NCI-H1694 (cell line): Measurements from ENCODE around the gene VEZT.
"Not testable (repeated sequence)": the region's sequence is repeated elsewhere in the genome, so short reads cannot be mapped to it uniquely, and the experiment has no call there.

ENCODE experiments used
- DNase-seq: peaks from one replicate; lab custom pipeline; 2025; lab: John Stamatoyannopoulos, UW

VEZT gene

DNA sequence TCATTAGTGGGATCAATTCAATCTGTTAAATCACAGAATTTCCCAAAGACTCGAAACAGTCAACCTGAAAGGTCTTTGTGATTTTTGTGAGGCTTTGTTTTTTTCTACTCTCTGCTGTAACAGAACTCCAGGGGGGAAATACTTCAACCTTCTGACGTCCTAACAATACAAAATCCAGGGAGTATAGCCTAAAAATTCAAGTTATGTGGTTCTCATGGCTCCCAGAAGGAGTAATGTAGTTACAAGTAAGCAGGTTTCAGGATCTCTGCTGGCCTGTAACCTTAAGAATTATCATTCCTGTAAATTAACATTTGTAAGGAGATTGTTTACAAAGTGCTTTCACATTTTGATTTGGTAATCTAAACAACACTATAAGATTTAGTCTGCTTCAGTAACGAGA lies 39.9 kb downstream of the VEZT start:
- no peak for DNase-seq

DNA sequence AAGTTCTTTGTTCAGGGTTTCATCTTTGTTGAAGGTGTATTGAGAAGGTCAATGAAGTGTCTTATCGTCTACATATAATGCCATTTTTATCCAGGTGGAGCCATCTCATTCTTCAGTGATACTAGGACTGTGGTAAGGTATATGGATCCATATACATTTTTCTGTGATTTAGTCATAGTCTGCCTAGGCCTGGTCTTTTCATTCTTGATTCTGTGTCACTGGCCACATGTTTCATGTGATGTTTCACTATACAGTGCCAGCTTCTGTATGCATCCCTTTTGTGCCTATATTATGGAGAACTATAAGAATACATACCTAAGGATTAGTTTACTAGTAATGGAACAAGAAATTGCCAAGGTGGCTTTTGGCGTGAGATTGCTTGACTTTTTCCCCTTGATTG lies 40.5 kb downstream of the VEZT start:
- no peak for DNase-seq

DNA sequence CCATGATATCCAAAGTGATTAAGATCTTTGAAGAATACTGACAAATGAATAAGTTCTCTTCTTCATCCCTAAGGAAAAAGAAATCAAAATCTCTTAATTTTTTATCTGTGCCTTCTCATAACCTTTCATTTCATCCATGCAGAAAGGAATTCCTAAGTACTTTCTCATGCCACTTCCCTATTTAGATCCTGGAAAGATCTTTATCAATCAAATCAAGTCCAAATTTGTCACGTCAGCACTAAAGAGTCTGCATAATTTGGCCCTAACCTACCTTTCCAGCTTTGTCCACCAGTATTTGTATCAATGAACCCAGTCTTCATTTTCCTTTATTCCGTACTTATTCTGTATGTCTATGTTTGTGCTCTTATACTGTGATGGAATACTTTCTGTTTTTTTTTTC lies 41.2 kb downstream of the VEZT start:
- no peak for DNase-seq

DNA sequence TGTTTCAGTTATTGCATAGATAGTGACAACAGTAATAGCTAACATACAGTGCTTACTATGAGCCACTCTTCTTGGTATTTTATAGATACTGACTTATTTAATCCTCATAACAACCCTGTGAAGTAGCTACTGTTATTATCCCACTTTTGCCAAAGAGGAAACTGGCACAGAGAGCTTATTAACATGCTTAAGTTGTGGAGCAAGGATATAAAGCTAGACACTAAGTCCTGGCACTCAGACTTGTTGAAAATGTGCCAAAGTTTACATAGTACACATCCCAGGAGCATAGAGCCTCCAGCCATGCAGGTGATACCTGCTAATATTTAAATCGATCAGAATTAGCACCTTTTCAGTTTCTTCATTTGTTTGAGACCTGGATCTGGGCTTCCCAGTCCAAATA lies 41.8 kb downstream of the VEZT start:
- no peak for DNase-seq

DNA sequence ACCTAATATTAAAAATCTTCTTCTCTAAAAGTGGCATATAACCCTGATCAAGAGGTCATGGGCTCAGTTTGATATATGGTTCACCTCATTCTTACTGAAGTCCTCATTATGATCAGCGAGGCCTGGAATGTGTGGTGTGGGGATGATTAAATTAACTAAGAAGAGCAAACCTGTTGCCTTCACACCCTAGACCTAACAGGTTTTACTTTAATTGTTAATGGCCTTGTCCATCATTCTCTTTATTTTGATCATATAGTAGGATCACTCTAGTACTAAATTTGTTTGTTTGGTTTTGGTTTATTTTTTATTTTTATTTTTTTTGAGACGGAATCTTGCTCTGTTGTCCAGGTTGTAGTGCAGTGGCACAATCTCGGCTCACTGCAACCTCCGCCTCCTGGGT lies 43.5 kb downstream of the VEZT start:
- DNase-seq: no peak

DNA sequence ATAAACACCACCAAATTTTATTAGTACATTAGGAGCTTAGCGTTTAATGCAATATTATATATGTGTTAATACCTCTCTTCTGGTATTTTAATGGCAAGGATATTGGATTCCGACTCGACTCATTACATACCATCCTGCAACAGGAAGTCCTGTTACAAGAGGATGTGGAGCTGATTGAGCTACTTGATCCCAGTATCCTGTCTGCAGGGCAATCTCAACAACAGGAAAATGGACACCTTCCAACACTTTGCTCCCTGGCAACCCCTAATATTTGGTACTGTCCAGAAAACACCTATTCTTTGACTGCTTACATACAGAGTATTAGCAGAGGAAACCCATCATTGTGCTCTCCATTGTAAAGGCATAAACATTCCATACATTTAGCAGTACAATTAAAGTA lies 45.2 kb downstream of the VEZT start:
- no peak for DNase-seq

DNA sequence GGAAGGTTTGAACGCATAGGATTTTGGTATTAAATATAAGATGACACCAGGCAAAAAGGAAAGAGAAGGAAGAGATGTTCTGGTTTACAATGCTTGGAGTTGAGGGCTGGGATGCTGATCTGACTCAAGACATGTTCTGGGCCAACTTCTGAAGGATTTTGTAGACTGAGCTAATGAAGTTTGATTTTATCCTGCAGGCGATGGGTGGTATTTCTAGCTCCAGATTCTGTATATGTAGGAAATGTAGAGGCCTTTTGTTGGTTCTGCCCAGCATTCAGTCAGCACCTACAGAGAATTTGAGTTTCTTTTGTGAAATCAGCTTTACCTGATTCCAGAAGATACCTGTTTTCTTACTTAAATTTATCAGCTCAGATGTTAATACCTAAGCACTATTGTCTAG lies 48.2 kb downstream of the VEZT start:
- DNase-seq: no peak

DNA sequence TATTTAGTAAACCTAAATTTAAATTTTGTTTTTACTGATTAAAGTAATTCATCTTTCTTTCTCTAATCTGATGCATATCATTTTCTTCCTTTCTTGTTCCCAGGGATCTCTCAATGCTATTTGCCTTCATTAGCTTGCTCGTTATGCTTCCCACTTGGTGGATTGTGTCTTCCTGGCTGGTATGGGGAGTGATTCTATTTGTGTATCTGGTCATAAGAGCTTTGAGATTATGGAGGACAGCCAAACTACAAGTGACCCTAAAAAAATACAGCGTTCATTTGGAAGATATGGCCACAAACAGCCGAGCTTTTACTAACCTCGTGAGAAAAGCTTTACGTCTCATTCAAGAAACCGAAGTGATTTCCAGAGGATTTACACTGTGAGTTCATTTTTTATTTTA lies 48.6 kb downstream of the VEZT start:
- DNase-seq: no peak

DNA sequence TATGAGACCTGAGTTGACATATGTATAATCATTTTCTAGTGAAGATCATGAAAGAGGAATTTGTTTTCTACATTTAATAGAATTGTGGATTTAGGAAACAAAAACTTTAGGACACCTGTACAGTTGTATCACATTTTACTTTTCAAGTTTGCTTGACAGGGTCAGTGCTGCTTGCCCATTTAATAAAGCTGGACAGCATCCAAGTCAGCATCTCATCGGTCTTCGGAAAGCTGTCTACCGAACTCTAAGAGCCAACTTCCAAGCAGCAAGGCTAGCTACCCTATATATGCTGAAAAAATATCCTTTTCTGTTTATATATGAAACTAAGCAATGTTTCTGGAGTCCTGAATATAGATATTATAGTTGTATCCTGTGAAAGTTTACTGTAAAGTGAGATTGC lies 52.3 kb downstream of the VEZT start:
- DNase-seq: no peak

DNA sequence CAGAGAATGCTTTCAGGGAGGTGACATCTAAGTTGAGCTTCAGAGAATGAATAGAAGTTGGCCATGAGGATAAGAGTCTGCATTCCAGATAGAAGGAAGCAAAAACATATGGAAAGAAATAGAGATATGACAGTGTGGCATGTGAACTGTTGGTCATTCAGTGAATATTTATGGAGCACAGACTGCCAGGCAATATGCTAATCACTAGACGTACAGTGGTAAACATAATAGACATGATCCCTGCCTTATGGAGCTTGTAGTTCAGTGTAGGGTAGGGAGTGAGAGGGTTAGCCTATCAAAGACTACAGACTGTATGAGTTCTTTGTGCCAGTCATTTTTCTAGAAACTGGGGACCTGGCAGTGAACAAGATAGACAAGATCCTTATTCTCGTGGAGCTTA lies 53.9 kb downstream of the VEZT start:
- no peak for DNase-seq

DNA sequence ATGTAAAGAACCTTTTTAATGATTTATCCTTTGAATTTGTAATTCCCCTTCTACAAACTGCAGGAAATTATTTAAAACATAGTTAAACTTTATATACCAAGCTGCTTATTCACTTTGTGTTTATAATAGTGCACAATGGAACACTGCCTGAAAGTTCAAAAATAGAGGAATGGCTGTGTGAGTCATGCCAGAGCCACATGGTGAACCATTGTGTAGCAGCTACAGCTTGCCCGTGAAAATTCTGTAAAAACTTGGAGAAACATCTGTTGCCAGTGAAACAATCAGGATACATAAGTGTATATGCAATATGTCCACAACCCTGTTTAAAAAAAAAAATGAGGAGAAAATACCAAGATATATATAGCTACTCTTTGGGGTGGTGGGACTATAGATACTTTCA lies 59.5 kb downstream of the VEZT start:
- DNase-seq: peak; percentile 64

DNA sequence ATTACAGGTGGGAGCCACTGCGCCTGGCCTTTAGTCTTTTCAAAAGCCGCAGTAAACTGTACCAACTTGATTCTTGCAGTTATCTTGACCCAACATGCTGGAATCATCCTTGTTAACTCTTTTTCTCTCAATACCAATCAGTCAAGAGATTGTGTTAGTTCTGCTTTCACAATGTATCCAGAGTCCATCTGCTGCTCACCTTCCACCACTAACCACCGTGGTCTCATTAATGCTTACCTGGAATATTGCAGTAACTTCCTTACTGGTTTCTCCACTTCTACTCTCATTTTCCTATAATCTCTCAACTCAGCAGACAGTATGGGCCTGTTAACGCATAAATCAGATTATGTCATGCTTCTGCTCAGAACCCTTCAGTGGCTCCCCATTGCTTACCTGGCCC lies 62.2 kb downstream of the VEZT start:
- DNase-seq: no peak

DNA sequence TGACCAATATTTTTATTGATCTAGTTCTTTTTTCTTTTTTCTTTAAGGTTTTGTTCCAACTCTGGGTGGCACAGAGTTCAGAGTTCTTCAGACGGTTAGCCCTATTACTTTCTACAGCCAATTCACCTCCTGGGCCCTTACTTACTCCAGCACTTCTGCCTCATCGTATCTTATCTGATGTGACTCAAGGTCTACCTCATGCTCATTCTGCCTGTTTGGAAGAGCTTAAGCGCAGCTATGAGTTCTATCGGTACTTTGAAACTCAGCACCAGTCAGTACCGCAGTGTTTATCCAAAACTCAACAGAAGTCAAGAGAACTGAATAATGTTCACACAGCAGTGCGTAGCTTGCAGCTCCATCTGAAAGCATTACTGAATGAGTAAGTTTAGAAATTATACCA lies 64.7 kb downstream of the VEZT start:
- no peak for DNase-seq

DNA sequence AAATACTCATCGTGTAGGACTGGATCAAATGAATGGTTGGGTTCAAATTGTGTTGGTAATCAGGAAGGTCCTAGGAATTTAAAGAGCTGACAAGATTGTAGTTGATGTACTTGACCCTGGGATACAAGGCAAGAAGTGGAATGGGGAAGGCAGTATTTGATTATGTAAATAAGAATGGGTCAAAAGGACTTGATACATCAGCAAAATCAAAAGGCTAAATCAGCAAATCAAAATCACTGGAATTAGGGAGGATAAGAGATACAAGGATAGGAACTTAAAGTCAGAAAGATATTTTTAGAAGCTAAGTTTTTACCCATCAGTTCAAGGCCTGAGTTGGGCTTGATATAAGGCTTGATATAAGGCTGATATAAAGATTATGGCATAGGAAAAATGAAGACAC lies 65.8 kb downstream of the VEZT start:
- DNase-seq: no peak

DNA sequence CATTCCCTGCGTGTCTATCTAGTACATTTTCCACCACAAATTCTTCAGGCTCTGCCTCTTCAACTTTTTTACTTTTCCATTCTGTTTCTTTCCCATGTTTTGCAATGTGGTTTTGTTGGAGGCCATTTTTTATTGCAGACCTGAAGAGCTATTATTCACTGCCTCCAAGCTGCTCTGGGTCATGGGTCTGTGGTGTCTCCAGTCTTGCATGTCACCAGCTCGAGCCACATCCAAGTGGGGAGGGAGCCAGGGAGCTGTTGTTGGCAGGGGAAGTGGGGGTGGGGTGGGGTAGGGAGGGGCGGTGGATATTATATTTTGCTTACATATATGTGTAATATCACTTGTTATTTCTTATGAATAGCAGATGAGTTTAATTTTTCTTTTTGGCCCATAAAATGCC lies 69.1 kb downstream of the VEZT start:
- DNase-seq: no peak

DNA sequence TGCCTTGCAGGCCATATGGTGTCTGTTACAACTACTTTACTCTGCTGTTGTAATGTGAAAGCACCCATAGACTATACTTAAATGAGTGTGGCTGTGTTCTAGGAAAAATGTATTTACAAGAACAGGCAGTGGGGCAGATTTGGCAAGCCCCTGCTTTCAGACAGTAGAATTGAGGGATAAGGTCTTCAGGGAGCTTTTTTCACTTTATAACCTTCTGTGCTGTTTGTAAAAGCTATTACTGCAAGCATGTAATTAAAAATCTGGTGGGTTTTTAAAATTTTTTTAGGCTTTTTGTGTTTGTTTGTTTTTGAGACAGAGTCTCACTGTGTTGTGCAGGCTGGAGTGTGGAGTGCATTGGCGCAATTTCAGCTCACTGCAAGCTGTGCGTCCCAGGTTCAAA lies 73.9 kb downstream of the VEZT start:
- DNase-seq: peak; percentile 3

DNA sequence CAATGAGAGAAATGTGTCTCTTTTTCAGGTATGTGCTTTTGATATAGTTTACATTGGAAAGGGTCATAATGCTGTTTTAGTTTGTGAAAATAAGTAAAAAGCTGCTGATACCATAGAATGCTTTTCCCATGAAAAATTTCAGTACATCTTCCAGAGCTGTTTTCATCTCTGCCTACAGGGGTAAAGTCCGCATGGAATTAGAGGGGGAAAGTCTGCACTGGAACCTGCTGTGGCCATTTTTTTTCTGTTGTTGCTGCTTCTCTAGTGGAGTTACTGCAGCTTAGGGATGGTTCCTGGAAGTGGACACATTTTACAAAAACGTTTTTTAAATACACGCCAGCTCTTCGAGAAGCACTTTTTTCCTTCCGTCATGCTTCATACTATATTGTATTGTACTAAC lies 81.3 kb downstream of the VEZT start:
- no peak for DNase-seq

DNA sequence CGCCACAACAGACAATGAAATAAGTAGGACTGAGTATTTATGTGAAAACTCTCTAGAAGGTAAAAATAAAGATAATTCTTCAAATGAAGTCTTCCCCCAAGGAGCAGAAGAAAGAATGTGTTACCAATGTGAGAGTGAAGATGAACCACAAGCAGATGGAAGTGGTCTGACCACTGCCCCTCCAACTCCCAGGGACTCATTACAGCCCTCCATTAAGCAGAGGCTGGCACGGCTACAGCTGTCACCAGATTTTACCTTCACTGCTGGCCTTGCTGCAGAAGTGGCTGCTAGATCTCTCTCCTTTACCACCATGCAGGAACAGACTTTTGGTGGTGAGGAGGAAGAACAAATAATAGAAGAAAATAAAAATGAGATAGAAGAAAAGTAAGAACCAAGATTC lies 82.7 kb downstream of the VEZT start:
- no peak for DNase-seq

DNA sequence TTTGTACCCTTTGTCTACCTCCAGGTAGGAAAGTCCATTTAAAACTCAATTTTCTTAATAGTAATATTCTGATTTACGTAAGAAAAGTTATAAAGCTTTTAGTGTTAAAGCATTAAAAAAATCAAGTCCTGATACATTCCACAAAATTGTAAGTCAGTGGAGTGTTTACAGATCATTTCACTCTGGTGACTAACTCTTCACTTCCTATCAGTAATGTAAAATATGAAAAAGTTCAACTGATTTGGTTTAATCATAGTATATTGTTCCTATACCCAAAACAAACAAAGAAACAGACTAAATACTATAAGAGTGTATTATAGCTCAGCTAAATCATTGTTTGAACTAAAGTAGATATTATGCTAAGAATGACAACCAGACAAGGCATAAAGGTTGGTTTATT lies 85.9 kb downstream of the VEZT start:
- DNase-seq: no peak

DNA sequence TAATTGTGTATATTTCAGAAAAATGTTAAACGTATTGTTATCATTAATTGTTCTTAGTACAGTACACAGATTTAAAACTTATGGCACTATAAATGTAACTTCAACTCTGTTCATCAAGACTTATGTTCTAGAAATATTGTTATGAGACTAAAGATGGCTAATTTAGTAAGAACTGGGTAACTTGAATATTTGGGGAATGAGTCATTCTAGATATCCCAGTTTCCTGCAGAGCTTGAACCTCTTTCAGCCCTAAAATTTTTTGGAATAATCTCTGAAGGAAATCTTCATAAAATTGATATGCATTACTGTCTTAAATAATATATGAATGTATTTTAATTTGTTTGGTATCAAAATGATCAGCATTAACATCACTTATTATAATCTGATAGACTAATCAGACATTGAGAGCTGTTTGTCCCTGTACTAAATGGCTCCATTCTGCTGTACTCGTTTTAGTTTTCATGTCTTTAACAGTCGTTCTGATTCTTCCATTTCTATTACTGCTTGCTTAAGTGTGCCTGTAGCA lies 87.1 kb downstream of the VEZT start:
- no peak for DNase-seq

DNA sequence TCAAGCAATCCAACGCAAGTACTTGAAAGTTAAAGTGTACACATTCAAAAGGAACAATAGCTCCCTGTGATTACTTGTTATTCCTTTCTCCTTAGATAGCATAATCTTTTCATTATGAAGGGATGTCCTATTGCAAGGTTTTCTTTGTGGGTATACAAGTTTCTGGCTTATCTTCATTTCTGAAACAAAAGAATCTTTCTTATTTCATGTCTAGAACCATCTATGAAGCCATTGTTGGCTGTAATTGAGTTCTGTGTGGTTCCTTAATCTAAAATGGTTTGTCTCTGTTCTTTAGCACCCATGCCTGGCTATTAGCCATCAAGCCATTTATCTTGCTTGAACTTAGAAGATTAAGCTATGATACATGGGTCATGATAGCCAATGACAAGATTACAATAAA lies 95.0 kb downstream of the VEZT start:
- no peak for DNase-seq

DNA sequence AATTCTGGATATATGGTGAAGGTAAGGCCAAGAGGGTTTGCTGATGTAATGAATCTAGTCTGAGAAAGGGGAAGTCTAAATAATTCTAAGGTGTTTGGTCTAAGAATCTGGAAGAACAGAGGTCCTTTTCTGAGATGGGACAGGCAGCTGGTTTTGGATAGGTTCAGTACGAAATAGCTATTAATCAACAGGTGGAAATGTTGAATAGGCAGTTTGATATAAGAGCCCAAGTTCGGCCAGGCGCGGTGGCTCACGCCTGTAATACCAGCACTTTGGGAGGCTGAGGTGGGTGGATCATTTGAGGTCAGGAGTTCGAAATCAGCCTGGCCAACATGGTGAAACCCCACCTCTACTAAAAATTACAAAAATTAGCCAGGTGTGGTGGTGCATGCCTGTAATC lies 97.1 kb downstream of the VEZT start:
- not testable (repeated sequence) for DNase-seq

DNA sequence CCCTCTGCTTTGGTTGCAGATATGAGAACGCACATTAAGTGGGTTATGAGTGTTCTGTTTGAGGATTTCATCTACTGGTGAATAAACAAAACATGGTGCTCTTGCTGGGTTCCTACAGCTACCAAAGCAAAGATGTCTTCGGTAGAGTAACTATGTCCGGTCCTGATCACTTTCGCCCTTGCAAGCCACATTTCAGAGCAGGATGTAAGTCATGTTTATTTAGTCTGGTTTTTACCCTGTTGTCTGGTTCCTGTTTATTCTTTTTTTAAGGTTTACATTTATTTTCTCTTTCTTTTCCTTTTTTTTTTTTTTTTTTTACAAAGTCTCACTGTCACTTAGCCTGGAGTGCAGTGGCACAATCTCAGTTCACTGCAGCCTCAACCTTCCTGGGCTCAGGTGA lies 99.2 kb downstream of the VEZT start:
- no peak for DNase-seq

DNA sequence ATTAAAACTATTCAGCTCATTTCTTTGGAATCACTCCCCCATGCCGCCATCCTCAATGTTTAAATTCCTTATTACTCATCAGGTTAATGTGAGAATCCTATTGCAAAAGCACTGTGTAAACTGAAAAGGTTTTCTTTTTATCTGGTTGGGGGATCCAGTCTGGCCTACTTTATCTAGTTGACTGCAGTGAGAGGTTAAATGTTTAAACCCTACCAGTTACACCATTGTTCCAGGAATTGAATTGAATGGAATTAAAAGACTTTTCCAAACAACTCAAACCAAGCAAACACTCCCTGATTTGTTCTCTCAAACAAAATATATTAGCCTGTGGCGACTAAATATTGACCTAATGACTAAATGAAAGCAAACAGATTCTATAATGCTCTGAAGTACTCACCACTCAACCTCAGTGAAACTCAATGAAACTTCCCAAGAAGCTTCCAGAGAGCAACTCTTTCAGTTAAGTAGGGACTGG lies 100.5 kb downstream of the VEZT start:
- no peak for DNase-seq

DNA sequence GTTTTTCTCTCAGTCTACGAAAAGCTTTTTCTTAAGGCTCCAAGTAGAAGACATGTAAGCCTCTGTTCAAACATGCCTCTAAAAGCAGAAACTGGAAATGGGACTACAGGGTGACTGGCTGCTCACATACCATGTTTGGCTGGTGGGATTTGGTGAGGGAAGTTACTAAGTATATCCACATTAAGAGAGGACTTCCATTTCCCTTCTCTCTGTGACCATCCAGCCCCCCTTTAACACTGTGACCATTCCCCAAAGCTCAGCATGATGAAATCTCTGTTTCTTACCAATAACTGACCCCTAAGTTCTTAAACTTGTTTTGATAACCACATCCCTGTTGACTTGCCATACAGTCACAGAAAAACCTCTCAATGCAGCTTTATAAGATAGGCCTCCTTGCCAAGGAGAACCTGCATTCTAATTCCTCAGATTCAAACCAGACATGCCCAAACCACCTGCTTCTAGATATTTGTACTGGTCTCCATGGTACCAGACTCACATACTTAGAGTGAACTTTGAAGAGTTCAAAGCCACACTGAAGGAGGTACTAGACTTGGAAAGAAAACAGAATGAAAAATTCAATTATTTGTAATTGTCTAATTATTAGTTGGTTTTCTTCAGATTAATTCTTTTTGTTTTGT lies 102.2 kb downstream of the VEZT start:
- no peak for DNase-seq
